ENCODE data around the gene GLI2. TPM values are rescaled to one million over a fixed set of nuclear protein-coding genes. Genes with fewer than 3 reads are reported as not detected.
A peak's percentile ranks its signal among the peaks of the same experiment; 100 is the strongest.

GLI2 gene
- total RNA-seq (1 to 10 TPM in 8 of 10 donors, under 1 TPM in 2; 0.39 to 1.7 (median 1.0) TPM), polyA plus RNA-seq (under 1 TPM; 0.37 to 0.80 TPM)
- long read RNA-seq, donor 1, result 0 reads
- long read RNA-seq, donor 2, partial matches to known transcripts, result 0 of 1 reads
- long read RNA-seq, donor 2, other reads (novel, unspliced or antisense), result 1 of 1 reads
- long read RNA-seq, donor 3, result 0 reads

DNA sequence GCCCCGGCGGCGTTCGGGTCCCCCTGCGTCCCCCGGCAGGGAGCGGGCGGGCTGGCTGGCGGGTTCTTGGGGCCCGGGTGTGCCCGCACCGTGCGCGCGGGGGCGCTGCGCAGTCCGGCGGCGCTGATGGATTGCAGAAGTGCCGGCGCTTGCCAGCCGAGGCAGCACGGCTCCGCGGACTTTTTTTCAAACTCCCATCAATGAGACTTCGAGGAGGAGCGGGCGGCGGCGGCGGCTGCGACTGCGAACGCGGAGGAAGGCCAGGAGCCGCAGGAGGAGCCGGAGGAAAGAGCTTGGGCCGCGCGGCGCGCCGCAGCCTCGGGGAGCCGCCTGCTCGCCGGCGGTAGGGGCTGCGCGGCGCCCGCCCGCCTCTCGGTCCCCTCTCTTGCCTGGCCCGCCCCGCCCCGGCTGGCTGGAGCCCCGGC, at the start of gene GLI2:
Gene GLI2 (plus strand): TSS at position 123 of the 425 bp plus-strand sequence. CDS start 61,453 bp downstream, outside the sequence.
- Histone ChIP-seq H3K27ac (peak within 1 kb of the TSS in 9 of 10 donors; percentile 44 to 87 (median 76)), H3K9me3 (no peaks in the 10 kb centered on the region), H3K4me1 (peaks cover 2 to 22% (median 8%) of the 10 kb centered on the region in 9 donors), H3K4me3 (peak within 1 kb of the TSS; percentile 38 to 62 (median 58)), H3K36me3 (no peaks in the 10 kb centered on the region), H3K27me3 (peaks cover 0 to 96% (median 85%) of the 10 kb centered on the region in 7 donors)
- DNase-seq, result peak; percentile 65 to 75
- intact Hi-C loops (cut with DNase I), result loop anchor here in 5 of 10 donors (2.0 to 10.0 kb wide), 4 partner anchors 129 to 337 kb away; no protein-coding TSS in a partner anchor
- 0 to 1% methylated on average over 26 to 59 of the region's 59 CpGs for WGBS, 2 donors
- TF ChIP-seq, protein P1, sequence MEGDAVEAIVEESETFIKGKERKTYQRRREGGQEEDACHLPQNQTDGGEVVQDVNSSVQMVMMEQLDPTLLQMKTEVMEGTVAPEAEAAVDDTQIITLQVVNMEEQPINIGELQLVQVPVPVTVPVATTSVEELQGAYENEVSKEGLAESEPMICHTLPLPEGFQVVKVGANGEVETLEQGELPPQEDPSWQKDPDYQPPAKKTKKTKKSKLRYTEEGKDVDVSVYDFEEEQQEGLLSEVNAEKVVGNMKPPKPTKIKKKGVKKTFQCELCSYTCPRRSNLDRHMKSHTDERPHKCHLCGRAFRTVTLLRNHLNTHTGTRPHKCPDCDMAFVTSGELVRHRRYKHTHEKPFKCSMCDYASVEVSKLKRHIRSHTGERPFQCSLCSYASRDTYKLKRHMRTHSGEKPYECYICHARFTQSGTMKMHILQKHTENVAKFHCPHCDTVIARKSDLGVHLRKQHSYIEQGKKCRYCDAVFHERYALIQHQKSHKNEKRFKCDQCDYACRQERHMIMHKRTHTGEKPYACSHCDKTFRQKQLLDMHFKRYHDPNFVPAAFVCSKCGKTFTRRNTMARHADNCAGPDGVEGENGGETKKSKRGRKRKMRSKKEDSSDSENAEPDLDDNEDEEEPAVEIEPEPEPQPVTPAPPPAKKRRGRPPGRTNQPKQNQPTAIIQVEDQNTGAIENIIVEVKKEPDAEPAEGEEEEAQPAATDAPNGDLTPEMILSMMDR (IDR thresholded peaks at IDR 0.05), result peak; percentile 50 to 81 (median 65)
- peak; percentile 65 to 87 (median 80) for ATAC-seq

DNA sequence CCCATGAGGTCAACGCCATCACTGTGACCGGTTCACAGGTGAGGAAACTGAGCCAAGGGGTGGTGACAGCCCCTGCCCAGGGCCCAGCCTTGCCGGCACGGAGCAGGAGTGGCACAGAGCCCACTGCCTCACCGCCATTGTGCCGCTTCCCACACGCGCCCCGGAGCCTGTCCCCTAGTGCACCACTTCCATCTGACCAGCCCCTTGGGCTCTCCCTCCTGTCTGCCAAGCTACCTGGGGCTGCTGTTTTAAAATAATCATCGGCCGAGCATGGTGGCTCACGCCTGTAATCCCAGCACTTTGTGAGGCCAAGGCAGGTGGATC, 49.7 kb upstream of the GLI2 start:
- WGBS, 2 donors, result 83 to 87% methylated on average over 12 of the region's 12 CpGs
- H3K27ac ChIP-seq, result no peak overlapping the region
- H3K27me3 ChIP-seq, result peaks cover 0 to 61% (median 12%) of the 10 kb centered on the region in 7 donors
- TF ChIP-seq, protein P1 (IDR thresholded peaks at IDR 0.05), result no peak
- intact Hi-C loops (cut with DNase I), result loop anchor here in 3 of 10 donors (2.0 to 10.0 kb wide), 4 partner anchors 343 to 1041 kb away; no protein-coding TSS in a partner anchor
- H3K9me3 ChIP-seq, result no peaks in the 10 kb centered on the region
- H3K4me1 ChIP-seq, result no peaks in the 10 kb centered on the region
- DNase-seq, result no peak
- ATAC-seq, result peak in 1 of 8 donors; percentile 53
- no peak overlapping the region for H3K4me3 ChIP-seq
- H3K36me3 ChIP-seq, result no peaks in the 10 kb centered on the region

DNA sequence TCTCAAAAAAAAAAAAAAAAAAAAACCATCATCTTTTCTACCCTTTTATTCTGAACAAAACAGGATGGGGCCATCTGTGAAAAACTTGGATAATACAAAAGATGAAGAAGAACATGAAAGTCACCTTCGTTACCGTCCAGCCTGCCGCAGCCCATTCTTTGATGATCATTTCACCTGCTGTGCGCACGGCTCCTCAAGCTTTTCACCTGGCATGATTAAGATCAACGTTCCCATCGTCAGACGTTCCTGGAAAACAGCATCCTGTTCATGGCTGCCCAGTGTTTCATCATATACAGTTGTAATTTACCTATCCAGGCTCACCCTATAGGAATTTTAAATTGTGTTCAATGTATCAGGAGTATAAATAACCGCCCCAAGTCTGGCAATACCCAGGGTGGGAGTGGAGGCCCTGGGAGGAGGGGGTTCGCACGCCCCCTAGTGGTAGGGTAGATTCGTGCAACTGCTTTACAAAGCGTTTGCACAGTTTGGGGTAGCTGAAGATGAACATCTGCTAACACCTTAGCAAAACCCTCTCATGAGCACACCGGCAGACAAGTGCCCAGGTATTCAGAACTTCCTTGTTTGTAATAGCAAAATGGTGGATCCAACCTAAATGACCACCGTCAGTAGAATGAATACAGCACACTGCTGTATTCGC, 49.0 kb upstream of the GLI2 start:
- Histone ChIP-seq H3K27ac (no peak overlapping the region), H3K9me3 (no peaks in the 10 kb centered on the region), H3K4me1 (no peaks in the 10 kb centered on the region), H3K27me3 (peaks cover 0 to 59% (median 8%) of the 10 kb centered on the region in 7 donors), H3K36me3 (no peaks in the 10 kb centered on the region), H3K4me3 (no peak overlapping the region)
- WGBS, 2 donors, result 85 to 87% methylated on average over 16 of the region's 16 CpGs
- no peak for ATAC-seq
- DNase-seq, result no peak
- intact Hi-C loops (cut with DNase I), result loop anchor here in 2 of 10 donors (10.0 kb wide), 3 partner anchors 572 to 1042 kb away; no protein-coding TSS in a partner anchor
- TF ChIP-seq, protein P1 (IDR thresholded peaks at IDR 0.05), result peak in 3 of 9 donors; percentile 15 to 43 (median 25)

DNA sequence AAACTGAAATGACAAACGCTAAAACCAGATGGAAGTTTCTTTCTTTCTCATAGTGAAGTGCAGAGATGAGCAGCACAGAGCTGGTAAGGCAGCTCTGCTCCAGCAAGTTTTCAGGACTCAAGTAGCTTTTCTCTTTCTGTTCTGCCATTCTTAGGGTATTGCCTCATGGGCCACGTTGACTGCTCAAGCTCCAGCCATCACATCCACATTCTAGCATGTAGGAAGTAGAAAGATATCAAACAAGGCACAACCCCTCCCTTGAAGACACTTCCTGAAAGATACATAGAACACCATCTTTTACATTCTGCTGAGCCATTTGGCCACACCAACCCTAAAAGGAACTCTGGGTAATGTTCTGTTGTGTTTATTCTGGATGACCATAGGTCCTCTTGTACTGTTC, 48.5 kb upstream of the GLI2 start:
- no peak for DNase-seq
- no peak for ATAC-seq
- H3K27ac ChIP-seq, result no peak overlapping the region
- WGBS, 2 donors, result 41 to 69% methylated on average over 2 of the region's 2 CpGs
- intact Hi-C loops (cut with DNase I), result loop anchor here in 2 of 10 donors (10.0 kb wide), 3 partner anchors 572 to 1042 kb away; no protein-coding TSS in a partner anchor
- H3K4me3 ChIP-seq, result no peak overlapping the region
- peaks cover 0 to 58% (median 11%) of the 10 kb centered on the region in 7 donors for H3K27me3 ChIP-seq
- H3K36me3 ChIP-seq, result no peaks in the 10 kb centered on the region
- H3K9me3 ChIP-seq, result no peaks in the 10 kb centered on the region
- H3K4me1 ChIP-seq, result no peaks in the 10 kb centered on the region
- TF ChIP-seq, protein P1 (IDR thresholded peaks at IDR 0.05), result no peak

All from heart right ventricle (tissue), 16 donors.